RWPE2 (cell line): Measurements from ENCODE around the gene OAS1.

ENCODE experiments used
- ATAC-seq: fragments of 200-7000 bp; cut with Tn5 transposase; 3 replicates; pipeline ENCODE4 v1.9.1; 2021; ENCODE audit warnings: low read depth
- DNase-seq: peaks from one replicate; pipeline ENCODE4 v3.0.0-alpha.2; 2020; ENCODE audit warnings: low spot score
- H3K27ac ChIP-seq: fragments of 450-650 bp; 2 replicates; pipeline ENCODE4 v1.5.1; 2017; ENCODE audit warnings: mild to moderate bottlenecking; ENCODE audit not compliant: poor library complexity, severe bottlenecking
- H3K27me3 ChIP-seq: fragments of 250-450 bp; sonication (Bioruptor Pico); 2 replicates; pipeline ENCODE4 v1.5.1; 2021; ENCODE audit warnings: mild to moderate bottlenecking, moderate library complexity; ENCODE audit not compliant: insufficient read depth, poor library complexity, severe bottlenecking
- H3K36me3 ChIP-seq: fragments of 250-450 bp; sonication (Bioruptor Pico); 2 replicates; pipeline ENCODE4 v1.5.1; 2020; ENCODE audit warnings: low read depth, mild to moderate bottlenecking, moderate library complexity
- H3K4me1 ChIP-seq: fragments of 250-450 bp; sonication (Bioruptor Pico); 2 replicates; pipeline ENCODE4 v1.5.1; 2021; ENCODE audit warnings: mild to moderate bottlenecking, moderate library complexity; ENCODE audit not compliant: insufficient read depth, poor library complexity, severe bottlenecking
- H3K4me3 ChIP-seq: fragments of 250-450 bp; sonication (Bioruptor Pico); 2 replicates; pipeline ENCODE4 v1.5.1; 2021; ENCODE audit warnings: mild to moderate bottlenecking, moderate library complexity; ENCODE audit not compliant: severe bottlenecking
- H3K9me3 ChIP-seq: fragments of 250-450 bp; sonication (Bioruptor Pico); 2 replicates; pipeline ENCODE4 v1.5.1; 2021; ENCODE audit warnings: mild to moderate bottlenecking, moderate library complexity; ENCODE audit not compliant: severe bottlenecking
- CTCF ChIP-seq: fragments of 450-650 bp; IDR thresholded peaks from one replicate; pipeline ENCODE4 v1.5.1; 2017; ENCODE audit warnings: mild to moderate bottlenecking, moderate library complexity; ENCODE audit not compliant: poor library complexity, severe bottlenecking

Gene OAS1

GRCh38 chr12:112906712-112907414 lies at the start of gene OAS1:
OAS1 (plus strand) TSS chr12:112906962; CDS start chr12:112907040, 78 bp downstream.
- Histone ChIP-seq H3K27ac (peak within 1 kb of the TSS; percentile 23), H3K4me1 (peaks cover 27% of the 10 kb centered on the region), H3K36me3 (no peaks in the 10 kb centered on the region), H3K9me3 (no peaks in the 10 kb centered on the region), H3K27me3 (no peaks in the 10 kb centered on the region), H3K4me3 (peak within 1 kb of the TSS; percentile 13)
- ATAC-seq = peak; percentile 77
- DNase-seq = no peak
- TF ChIP-seq CTCF = no peak

- ATAC-seq (no peak), DNase-seq (no peak)
- Histone ChIP-seq H3K27ac (no peak overlapping the region), H3K36me3 (no peaks in the 10 kb centered on the region), H3K4me1 (no peaks in the 10 kb centered on the region), H3K27me3 (no peaks in the 10 kb centered on the region), H3K4me3 (no peak overlapping the region), H3K9me3 (no peaks in the 10 kb centered on the region)
- no peak for TF ChIP-seq CTCF
Observed at GRCh38 chr12:112859291-112859690, 47.5 kb upstream of the OAS1 start.

DNA sequence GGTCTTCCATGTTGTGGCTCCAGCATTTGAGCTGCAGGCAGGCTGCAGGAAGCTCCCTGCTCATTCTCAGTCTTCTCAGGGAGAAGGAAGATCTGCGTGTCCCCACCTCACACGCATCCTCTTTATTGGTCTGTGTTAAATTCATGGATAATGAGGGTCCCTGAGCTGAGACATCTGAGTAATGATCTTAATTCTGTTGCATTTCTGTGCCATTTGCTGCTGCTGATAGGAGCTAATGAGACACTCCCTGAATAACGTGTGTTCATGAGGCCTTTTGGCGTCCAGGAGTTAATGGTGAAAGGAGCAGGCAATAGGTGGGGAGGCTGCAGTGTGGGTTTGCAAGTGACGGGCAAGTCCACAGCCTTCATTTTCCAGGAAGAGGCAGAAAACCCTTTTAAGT lies 46.6 kb upstream of the OAS1 start:
- Histone ChIP-seq H3K36me3 (no peaks in the 10 kb centered on the region), H3K4me3 (no peak overlapping the region), H3K9me3 (no peaks in the 10 kb centered on the region), H3K4me1 (no peaks in the 10 kb centered on the region), H3K27ac (no peak overlapping the region), H3K27me3 (no peaks in the 10 kb centered on the region)
- ATAC-seq = no peak
- no peak for TF ChIP-seq CTCF
- DNase-seq = no peak

DNA sequence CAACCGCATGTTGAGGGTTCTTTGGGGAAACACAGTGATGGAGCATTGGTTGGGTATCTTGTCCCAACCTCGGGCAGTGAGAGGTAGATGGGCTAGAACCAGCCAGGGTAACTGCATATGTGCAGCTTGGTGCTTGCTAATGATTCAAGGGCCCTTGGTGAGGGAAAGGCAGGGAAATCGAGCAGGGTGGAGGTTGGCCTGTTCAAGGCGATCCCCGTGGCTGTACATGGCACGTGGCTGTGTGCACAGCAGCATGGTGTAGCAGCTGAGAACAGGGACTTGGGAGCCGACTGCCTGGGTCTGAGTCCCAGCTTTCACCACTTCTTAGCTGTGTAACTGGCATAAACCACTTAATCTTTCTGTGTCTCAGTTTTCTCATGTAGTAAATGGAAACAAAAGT lies 45.5 kb upstream of the OAS1 start:
- DNase-seq = no peak
- no peak for TF ChIP-seq CTCF
- H3K4me3 ChIP-seq = no peak overlapping the region
- H3K27me3 ChIP-seq = no peaks in the 10 kb centered on the region
- no peaks in the 10 kb centered on the region for H3K4me1 ChIP-seq
- no peaks in the 10 kb centered on the region for H3K36me3 ChIP-seq
- no peaks in the 10 kb centered on the region for H3K9me3 ChIP-seq
- no peak for ATAC-seq
- no peak overlapping the region for H3K27ac ChIP-seq

DNA sequence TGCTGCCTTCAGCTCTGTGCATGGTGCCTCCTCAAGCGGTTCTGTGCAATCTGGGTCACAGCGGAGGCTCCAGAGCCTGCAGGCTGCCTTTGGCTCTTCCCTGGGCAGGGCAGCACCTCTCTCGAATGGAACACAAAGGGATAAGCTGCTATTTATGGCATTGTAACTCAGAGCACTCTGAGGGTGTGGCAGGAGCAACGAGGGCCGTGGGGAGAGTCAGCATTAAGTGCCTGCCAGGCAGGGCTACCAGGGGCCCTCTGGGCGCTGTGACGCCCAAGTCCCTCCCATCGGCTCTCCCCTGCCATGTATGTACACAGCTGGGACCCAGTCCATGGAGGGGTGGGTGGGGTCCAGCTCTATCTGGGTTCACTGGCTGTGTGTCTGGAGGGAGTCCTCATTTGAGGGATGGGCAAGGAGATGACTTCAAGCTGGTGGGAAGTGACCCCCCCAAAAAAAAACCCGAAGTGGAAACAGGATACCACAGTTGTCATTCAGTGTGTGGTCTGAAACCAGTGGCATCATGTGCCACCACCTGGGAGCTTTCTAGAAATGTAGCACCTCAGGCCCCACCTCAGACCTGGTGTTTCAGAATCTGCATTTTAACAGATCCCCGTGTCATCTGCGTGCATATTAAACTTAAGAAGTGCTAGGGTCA lies 44.0 kb upstream of the OAS1 start:
- H3K27me3 ChIP-seq = no peaks in the 10 kb centered on the region
- H3K4me1 ChIP-seq = no peaks in the 10 kb centered on the region
- DNase-seq = no peak
- no peak for ATAC-seq
- no peak overlapping the region for H3K4me3 ChIP-seq
- H3K27ac ChIP-seq = no peak overlapping the region
- no peaks in the 10 kb centered on the region for H3K36me3 ChIP-seq
- no peak for TF ChIP-seq CTCF
- no peaks in the 10 kb centered on the region for H3K9me3 ChIP-seq
